GM10266 (cell line): ENCODE measurements around the gene ZEB2.

ENCODE experiments used
- DNase-seq: peaks from one replicate; pipeline ENCODE4 v3.0.0; 2012; ENCODE audit errors: extremely low spot score
- TF ChIP-seq, protein P1 (sequence below): IDR thresholded peaks from 2 replicates; pipeline ENCODE4 v1.5.1; 2012; ENCODE audit warnings: mild to moderate bottlenecking, low read depth; ENCODE audit not compliant: control insufficient read depth, insufficient read depth; ENCODE audit errors: missing control alignments

ZEB2 gene

DNA sequence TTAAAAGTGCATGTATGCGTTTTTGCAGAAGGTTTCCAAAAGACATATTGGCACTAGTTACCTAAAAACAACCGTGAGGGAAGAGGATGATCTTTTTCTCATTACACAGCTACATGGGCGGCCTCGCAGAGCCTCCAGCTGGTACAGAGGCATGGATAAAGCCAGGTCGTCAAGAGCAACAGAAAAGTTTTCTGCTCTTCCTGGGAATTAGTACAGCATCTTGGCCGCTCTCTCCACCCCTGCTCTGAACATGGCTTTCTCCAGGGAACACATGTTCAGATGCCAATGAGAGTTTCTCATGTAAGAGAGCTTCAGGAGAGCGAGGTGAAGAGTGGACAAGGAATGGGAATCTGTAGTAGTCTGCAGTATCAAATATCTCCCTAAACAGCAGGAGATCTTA is 108.4 kb downstream of the ZEB2 start:
- DNase-seq = no peak
- TF ChIP-seq, protein P1, sequence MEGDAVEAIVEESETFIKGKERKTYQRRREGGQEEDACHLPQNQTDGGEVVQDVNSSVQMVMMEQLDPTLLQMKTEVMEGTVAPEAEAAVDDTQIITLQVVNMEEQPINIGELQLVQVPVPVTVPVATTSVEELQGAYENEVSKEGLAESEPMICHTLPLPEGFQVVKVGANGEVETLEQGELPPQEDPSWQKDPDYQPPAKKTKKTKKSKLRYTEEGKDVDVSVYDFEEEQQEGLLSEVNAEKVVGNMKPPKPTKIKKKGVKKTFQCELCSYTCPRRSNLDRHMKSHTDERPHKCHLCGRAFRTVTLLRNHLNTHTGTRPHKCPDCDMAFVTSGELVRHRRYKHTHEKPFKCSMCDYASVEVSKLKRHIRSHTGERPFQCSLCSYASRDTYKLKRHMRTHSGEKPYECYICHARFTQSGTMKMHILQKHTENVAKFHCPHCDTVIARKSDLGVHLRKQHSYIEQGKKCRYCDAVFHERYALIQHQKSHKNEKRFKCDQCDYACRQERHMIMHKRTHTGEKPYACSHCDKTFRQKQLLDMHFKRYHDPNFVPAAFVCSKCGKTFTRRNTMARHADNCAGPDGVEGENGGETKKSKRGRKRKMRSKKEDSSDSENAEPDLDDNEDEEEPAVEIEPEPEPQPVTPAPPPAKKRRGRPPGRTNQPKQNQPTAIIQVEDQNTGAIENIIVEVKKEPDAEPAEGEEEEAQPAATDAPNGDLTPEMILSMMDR = no peak

DNA sequence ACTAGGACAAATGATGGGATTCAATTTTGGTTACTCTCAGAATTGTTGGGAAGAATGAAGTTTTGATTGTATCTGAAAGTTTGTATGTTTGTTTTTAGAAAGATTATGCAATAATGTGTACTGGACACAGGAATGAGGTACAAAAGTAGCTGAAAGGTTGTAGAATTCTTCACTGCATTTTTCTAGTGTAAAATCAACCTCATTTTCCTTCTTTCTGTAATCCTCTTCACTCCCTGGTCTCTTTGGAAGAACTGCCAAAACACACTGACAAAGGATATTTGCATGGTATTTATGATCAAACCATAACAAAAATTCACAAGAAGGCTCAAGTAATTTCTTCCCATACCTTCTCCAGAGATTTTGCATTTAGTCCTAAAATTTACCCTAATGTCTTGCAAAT is 110.7 kb downstream of the ZEB2 start:
- TF ChIP-seq, protein P1 = no peak
- no peak for DNase-seq

DNA sequence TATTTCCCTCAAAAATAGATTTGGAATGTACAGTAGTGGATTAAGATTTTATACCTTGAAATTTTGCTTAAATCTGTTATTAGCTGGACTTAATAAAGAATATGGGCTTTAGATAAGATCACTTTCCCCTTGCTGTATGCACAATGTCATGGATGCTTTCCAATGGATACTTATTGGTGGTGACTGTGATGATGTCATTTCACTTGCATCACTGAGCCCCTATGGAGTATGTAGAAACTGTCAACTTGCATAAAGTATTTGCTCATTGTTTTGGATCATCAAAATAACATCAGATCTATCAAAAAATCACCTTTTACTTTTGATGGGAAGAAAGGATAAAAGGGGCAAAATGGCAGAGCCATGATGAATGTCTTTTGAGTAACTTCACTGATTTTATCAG is 112.7 kb downstream of the ZEB2 start:
- no peak for DNase-seq
- TF ChIP-seq, protein P1 = no peak

DNA sequence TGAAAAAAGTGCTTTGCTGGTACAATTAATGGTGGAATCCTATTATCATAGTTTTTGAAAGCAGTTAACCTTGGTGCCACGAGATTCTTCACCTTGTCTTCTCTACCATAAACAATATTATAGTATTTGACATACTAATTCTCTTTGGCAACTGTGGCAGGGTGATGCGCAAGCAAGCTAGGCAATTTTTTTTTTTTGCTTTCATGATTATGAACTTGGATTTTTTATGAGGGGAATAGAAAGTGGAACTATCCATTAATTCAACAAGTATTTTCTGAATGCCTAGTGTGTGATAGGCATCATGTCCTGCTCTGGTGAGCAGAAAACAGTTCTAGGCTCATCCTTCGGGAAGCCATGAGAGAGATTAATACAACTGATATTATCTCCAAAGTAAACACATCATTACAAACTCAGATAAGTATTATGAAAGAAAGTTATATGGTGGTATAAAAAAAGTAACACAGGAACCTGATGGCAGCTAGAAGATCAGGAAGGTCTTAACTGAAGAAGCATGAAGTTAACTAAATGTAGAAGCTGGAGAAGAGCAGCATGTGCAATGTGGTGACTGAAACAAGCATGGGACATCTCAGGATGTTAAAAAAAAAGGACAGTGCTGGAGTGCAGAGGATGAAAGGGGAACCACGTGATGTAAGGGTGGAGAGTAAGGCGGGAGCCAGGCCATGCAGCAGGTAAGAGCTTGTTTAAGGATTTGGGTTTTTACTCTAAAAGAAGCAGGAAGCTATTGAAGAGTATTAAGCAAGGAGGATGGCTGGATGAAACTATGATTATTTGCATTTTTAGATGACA is 113.7 kb downstream of the ZEB2 start:
- DNase-seq = no peak
- TF ChIP-seq, protein P1 = no peak

DNA sequence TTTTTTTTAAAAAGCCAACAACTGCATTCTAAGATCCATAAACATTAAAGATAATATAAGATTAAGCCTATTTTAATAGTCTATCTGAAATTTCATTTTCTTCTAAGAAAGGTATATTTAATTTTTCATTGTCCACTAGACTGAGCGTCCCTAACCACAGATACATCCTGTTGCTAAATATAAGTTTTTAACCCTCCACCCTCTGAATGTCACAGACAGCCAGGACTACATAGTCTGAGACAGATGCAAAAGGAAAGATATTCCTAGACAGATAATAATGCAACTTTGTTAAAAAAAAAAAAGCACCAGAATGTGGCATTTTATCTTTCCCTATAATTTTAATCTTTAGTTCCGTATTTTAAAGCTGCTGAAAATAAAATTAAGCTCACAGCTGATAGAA is 114.6 kb downstream of the ZEB2 start:
- TF ChIP-seq, protein P1 = no peak
- DNase-seq = no peak

DNA sequence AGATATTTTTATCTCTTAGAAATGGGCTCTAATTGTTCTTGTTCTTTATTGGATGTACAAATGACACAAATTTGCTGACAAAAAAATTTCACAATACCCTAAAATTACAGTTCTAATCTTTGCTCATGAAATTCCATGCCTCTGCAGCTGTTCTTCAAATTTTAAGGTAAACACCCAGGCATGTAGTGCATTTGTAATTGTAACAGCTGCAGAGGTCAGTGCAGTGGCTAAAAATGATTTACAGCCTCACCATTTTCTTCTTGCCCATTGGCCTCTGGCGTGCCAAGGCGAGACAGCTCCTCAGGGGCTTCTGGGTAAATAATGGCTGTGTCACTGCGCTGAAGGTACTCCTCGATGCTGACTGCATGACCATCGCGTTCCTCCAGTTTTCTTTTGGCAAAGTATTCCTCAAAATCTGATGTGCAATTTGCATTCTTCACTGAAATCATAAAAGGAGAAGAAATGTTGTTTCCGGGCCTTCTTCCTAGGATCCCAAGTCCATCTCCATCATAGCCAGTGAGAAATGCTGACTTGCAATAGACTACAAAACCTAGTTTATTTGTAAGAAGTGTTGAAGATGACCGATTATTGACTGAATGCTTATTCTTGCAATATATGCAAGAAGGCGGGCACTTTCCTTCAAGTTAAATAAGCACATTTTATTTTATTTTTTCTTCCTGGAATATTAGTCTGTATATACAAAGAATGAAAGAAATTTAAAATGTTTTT is 115.2 kb downstream of the ZEB2 start:
- DNase-seq = no peak
- TF ChIP-seq, protein P1 = no peak

DNA sequence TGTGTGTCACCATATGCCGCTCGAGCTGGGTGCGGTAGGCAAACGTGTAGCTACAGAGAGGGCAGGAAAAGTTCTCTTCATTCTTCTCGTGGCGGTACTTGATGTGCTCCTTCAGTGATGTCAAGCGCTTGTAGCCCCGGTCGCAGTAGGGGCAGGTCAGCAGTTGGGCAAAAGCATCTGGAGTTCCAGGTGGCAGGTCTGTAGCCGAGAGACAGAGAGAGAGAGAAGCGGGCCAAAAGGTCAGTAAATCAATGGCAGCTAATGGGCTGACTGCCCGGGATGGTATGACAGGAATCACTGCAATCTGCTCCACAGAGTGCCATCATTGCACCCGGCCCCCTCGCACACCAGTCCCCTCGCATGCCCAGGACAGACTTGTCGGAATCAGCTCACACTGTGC is 116.0 kb downstream of the ZEB2 start:
- TF ChIP-seq, protein P1 = no peak
- no peak for DNase-seq
